Hepatocyte (in vitro differentiated cells): ENCODE results near the gene ERBB4. TPM values are rescaled to one million over a fixed set of nuclear protein-coding genes. Genes with fewer than 3 reads are reported as not detected.

Experiments
- DNase-seq: peaks from one replicate; pipeline ENCODE4 v3.0.0-alpha.2; 2016; ENCODE audit warnings: low spot score
- H2AFZ ChIP-seq: fragments of 200-600 bp; sonication (generic); 2 replicates; pipeline ENCODE4 v1.6.0; 2016; ENCODE audit warnings: antibody characterized with exemption, mild to moderate bottlenecking
- H3K27ac ChIP-seq: fragments of 200-600 bp; sonication (generic); 2 replicates; pipeline ENCODE4 v1.5.1; 2016; ENCODE audit warnings: mild to moderate bottlenecking
- H3K27me3 ChIP-seq: fragments of 200-600 bp; sonication (generic); 2 replicates; pipeline ENCODE4 v1.6.1; 2016
- H3K36me3 ChIP-seq: fragments of 200-600 bp; sonication (generic); replicated peaks from 2 replicates; pipeline ENCODE4 v1.5.1; 2016; ENCODE audit warnings: low read depth; ENCODE audit not compliant: insufficient read depth
- H3K4me1 ChIP-seq: fragments of 200-600 bp; sonication (generic); 2 replicates; pipeline ENCODE4 v1.5.1; 2016; ENCODE audit warnings: mild to moderate bottlenecking, moderate library complexity; ENCODE audit not compliant: insufficient read depth
- H3K4me2 ChIP-seq: fragments of 200-600 bp; sonication (generic); 2 replicates; pipeline ENCODE4 v1.6.0; 2016
- H3K4me3 ChIP-seq: fragments of 200-600 bp; sonication (generic); 2 replicates; pipeline ENCODE4 v1.5.1; 2016; ENCODE audit warnings: mild to moderate bottlenecking
- H3K79me2 ChIP-seq: fragments of 200-600 bp; sonication (generic); 2 replicates; pipeline ENCODE4 v1.6.0; 2017; ENCODE audit warnings: mild to moderate bottlenecking
- H3K9me2 ChIP-seq: fragments of 200-600 bp; sonication (generic); replicated peaks from 2 replicates; pipeline ENCODE4 v1.6.0; 2017; ENCODE audit warnings: mild to moderate bottlenecking; ENCODE audit not compliant: insufficient read depth
- H3K9me3 ChIP-seq: fragments of 200-600 bp; sonication (generic); 2 replicates; pipeline ENCODE4 v1.5.1; 2016; ENCODE audit warnings: low read depth, mild to moderate bottlenecking
- H4K20me1 ChIP-seq: fragments of 200-600 bp; sonication (generic); 2 replicates; pipeline ENCODE4 v1.6.0; 2016; ENCODE audit warnings: mild to moderate bottlenecking; ENCODE audit not compliant: insufficient read depth, poor library complexity, severe bottlenecking
- EZH2 ChIP-seq: fragments of 200-600 bp; sonication (generic); IDR thresholded peaks from 2 replicates; pipeline ENCODE4 v1.6.1; 2016; ENCODE audit warnings: antibody characterized with exemption, mild to moderate bottlenecking, borderline replicate concordance
- EZH2phosphoT487 ChIP-seq: fragments of 200-600 bp; sonication (generic); IDR thresholded peaks from one replicate; pipeline ENCODE4 v1.6.1; 2018; ENCODE audit warnings: antibody characterized with exemption, mild to moderate bottlenecking, low read depth, moderate library complexity; ENCODE audit not compliant: unreplicated experiment, severe bottlenecking
- whole genome bisulfite sequencing: methylation state at CpG from one replicate; pipeline ENCODE4 v1.1.6; 2016; ENCODE audit warnings: low lambda C conversion rate; ENCODE audit errors: missing lambda C conversion rate; 5-methylcytosine and 5-hydroxymethylcytosine counted together
- microRNA-seq: library from miRNA; unstranded; fragments of <30 nt; microRNA quantifications from one replicate; pipeline ENCODE4, GENCODE V29; 2017
- polyA plus RNA-seq: library from polyadenylated mRNA; unstranded; fragments of >200 nt; fragmentation: Nextera tagmentation; extraction: Ambion mirVana; gene quantifications from 2 replicates; pipeline ENCODE4 v1.2.1, GENCODE V29; 2016
- small RNA-seq: library from RNA; depleted of rRNA; stranded (forward); fragments of <200 nt; gene quantifications from one replicate; pipeline ENCODE3, GENCODE V24; 2014
- total RNA-seq: library from RNA; depleted of rRNA; stranded (reverse); fragments of >200 nt; gene quantifications from 2 replicates; pipeline ENCODE4 v1.2.3, GENCODE V29; 2014
- TF ChIP-seq, protein P1 (sequence below): fragments of 200-600 bp; sonication (generic); IDR thresholded peaks from 2 replicates; pipeline ENCODE4 v1.5.1; 2016; ENCODE audit warnings: antibody characterized with exemption, mild to moderate bottlenecking; ENCODE audit not compliant: poor library complexity

ERBB4 gene
- total and polyA plus RNA-seq, 2 experiments from 2014 or later: 3.4 to 3.9 TPM

DNA sequence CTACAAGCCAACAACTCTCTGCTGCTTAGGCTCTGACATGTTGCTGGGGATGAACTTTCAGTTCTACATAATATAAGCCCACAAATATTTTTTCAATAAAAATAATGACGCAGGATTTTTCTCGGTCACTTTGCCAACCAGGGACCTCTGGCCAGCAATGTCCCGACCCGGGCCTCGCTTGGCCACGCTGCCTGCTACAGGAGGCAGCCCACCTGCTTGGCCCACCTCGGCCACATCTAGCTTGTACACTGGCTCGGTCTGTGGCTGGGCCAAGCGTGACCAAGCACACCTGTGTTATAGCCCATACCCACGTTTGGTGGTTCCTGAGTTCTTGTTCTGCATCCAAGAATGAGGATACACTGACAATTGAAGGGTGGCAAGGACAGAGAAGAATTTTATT is 1208.7 kb downstream of the ERBB4 start:
- TF ChIP-seq EZH2 (no peak), EZH2phosphoT487 (no peak)
- TF ChIP-seq, protein P1, sequence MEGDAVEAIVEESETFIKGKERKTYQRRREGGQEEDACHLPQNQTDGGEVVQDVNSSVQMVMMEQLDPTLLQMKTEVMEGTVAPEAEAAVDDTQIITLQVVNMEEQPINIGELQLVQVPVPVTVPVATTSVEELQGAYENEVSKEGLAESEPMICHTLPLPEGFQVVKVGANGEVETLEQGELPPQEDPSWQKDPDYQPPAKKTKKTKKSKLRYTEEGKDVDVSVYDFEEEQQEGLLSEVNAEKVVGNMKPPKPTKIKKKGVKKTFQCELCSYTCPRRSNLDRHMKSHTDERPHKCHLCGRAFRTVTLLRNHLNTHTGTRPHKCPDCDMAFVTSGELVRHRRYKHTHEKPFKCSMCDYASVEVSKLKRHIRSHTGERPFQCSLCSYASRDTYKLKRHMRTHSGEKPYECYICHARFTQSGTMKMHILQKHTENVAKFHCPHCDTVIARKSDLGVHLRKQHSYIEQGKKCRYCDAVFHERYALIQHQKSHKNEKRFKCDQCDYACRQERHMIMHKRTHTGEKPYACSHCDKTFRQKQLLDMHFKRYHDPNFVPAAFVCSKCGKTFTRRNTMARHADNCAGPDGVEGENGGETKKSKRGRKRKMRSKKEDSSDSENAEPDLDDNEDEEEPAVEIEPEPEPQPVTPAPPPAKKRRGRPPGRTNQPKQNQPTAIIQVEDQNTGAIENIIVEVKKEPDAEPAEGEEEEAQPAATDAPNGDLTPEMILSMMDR: no peak
- WGBS: 97% methylated on average over 10 of the region's 10 CpGs
- Histone ChIP-seq H3K36me3 (no peaks in the 10 kb centered on the region), H3K4me3 (no peak overlapping the region), H3K9me3 (no peaks in the 10 kb centered on the region), H3K9me2 (no peaks in the 10 kb centered on the region), H3K27ac (no peak overlapping the region), H2AFZ (no peak overlapping the region), H3K4me1 (no peaks in the 10 kb centered on the region), H4K20me1 (no peaks in the 10 kb centered on the region), H3K27me3 (no peaks in the 10 kb centered on the region), H3K79me2 (no peaks in the 10 kb centered on the region), H3K4me2 (no peak overlapping the region)
- DNase-seq: no peak

- Histone ChIP-seq H4K20me1 (no peaks in the 10 kb centered on the region), H3K4me3 (no peak overlapping the region), H2AFZ (no peak overlapping the region), H3K4me2 (no peak overlapping the region), H3K9me3 (no peaks in the 10 kb centered on the region), H3K27ac (no peak overlapping the region), H3K9me2 (no peaks in the 10 kb centered on the region), H3K27me3 (no peaks in the 10 kb centered on the region), H3K4me1 (no peaks in the 10 kb centered on the region), H3K36me3 (no peaks in the 10 kb centered on the region), H3K79me2 (no peaks in the 10 kb centered on the region)
- DNase-seq: no peak
- TF ChIP-seq EZH2 (no peak), EZH2phosphoT487 (no peak)
- TF ChIP-seq, protein P1: no peak
- WGBS: 79% methylated on average over 4 of the region's 4 CpGs
Measured at GRCh38 chr2:211329421-211329820, 1209.2 kb downstream of the ERBB4 start.

DNA sequence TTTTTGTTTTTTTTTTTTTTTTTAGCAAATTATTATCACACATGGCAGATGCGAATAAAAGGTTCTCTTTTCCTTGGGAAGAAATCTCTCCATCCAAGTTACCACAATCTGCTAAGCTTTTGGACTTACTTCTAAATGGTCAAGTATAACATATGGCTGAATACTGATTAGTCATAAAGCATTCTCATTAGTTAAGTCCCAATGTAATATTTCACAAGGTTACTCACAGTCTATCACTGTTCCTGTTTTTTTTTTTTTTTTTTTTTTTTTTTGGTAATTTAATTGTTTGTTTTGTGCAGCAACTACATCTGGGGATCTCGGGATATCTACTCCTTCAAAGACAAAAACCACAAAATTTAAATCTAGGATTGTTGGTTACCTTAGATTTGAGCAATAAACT is 1210.5 kb downstream of the ERBB4 start:
- Histone ChIP-seq H2AFZ (no peak overlapping the region), H4K20me1 (no peaks in the 10 kb centered on the region), H3K27me3 (no peaks in the 10 kb centered on the region), H3K9me2 (no peaks in the 10 kb centered on the region), H3K79me2 (no peaks in the 10 kb centered on the region), H3K27ac (no peak overlapping the region), H3K9me3 (no peaks in the 10 kb centered on the region), H3K4me2 (no peak overlapping the region), H3K4me3 (no peak overlapping the region), H3K36me3 (no peaks in the 10 kb centered on the region), H3K4me1 (no peaks in the 10 kb centered on the region)
- no peak for DNase-seq
- TF ChIP-seq EZH2: no peak
- TF ChIP-seq EZH2phosphoT487: no peak
- TF ChIP-seq, protein P1: no peak
- 93% methylated on average over 2 of the region's 2 CpGs for WGBS

Small RNA genes within 50 kb of the gene (microRNA-seq; reads per million reads assigned to microRNA genes)
- gene MIR548F2: not detected

Small RNA genes within 50 kb of the gene (small RNA-seq; reads per million reads assigned to genes)
- gene MIR548F2: not detected
- gene RNA5SP119: not detected
